Measurements from ENCODE around the gene IQCE. TPM values are rescaled to one million over a fixed set of nuclear protein-coding genes. Genes with fewer than 3 reads are reported as not detected.

IQCE gene
- total and polyA plus RNA-seq, 2 experiments from 2014 or later, result 11.8 to 13.3 TPM

GRCh38 chr7:2580636-2581035 lies 21.9 kb downstream of the IQCE start:
- TF ChIP-seq EZH2 (IDR thresholded peaks at IDR 0.05; ENCODE audit: borderline replicate concordance) (no peak), CTCF (IDR thresholded peaks at IDR 0.05; ENCODE audit: poor library complexity) (no peak), EZH2phosphoT487 (IDR thresholded peaks at IDR 0.05; ENCODE audit: low read depth, severe bottlenecking, unreplicated experiment) (no peak)
- Histone ChIP-seq H3K36me3 (replicated peaks; ENCODE audit: insufficient read depth, low read depth) (no peaks in the 10 kb centered on the region), H3K27ac (no peak overlapping the region), H3K9me2 (replicated peaks; ENCODE audit: insufficient read depth) (no peaks in the 10 kb centered on the region), H2AFZ (no peak overlapping the region), H3K4me2 (no peak overlapping the region), H3K4me1 (ENCODE audit: insufficient read depth) (no peaks in the 10 kb centered on the region), H3K79me2 (no peaks in the 10 kb centered on the region), H4K20me1 (ENCODE audit: insufficient read depth, poor library complexity, severe bottlenecking) (no peaks in the 10 kb centered on the region), H3K27me3 (no peaks in the 10 kb centered on the region), H3K4me3 (no peak overlapping the region), H3K9me3 (ENCODE audit: low read depth) (no peaks in the 10 kb centered on the region)
- no peak for DNase-seq (ENCODE audit: low spot score)
- 97% methylated on average over 11 of the region's 11 CpGs for WGBS (ENCODE audit: low lambda C conversion rate, missing lambda C conversion rate)

GRCh38 chr7:2582006-2582735 lies 23.4 kb downstream of the IQCE start:
- Histone ChIP-seq H4K20me1 (ENCODE audit: insufficient read depth, poor library complexity, severe bottlenecking) (no peaks in the 10 kb centered on the region), H2AFZ (no peak overlapping the region), H3K4me2 (no peak overlapping the region), H3K27me3 (no peaks in the 10 kb centered on the region), H3K27ac (no peak overlapping the region), H3K4me1 (ENCODE audit: insufficient read depth) (no peaks in the 10 kb centered on the region), H3K4me3 (no peak overlapping the region), H3K9me2 (replicated peaks; ENCODE audit: insufficient read depth) (no peaks in the 10 kb centered on the region), H3K79me2 (no peaks in the 10 kb centered on the region), H3K9me3 (ENCODE audit: low read depth) (no peaks in the 10 kb centered on the region), H3K36me3 (replicated peaks; ENCODE audit: insufficient read depth, low read depth) (no peaks in the 10 kb centered on the region)
- no peak for DNase-seq (ENCODE audit: low spot score)
- TF ChIP-seq EZH2phosphoT487 (IDR thresholded peaks at IDR 0.05; ENCODE audit: low read depth, severe bottlenecking, unreplicated experiment) (no peak), EZH2 (IDR thresholded peaks at IDR 0.05; ENCODE audit: borderline replicate concordance) (no peak), CTCF (IDR thresholded peaks at IDR 0.05; ENCODE audit: poor library complexity) (no peak)
- WGBS (ENCODE audit: low lambda C conversion rate, missing lambda C conversion rate), result 92% methylated on average over 24 of the region's 24 CpGs

- Histone ChIP-seq H3K79me2 (no peaks in the 10 kb centered on the region), H3K27ac (no peak overlapping the region), H3K9me2 (replicated peaks; ENCODE audit: insufficient read depth) (no peaks in the 10 kb centered on the region), H2AFZ (no peak overlapping the region), H3K4me2 (no peak overlapping the region), H3K36me3 (replicated peaks; ENCODE audit: insufficient read depth, low read depth) (no peaks in the 10 kb centered on the region), H3K9me3 (ENCODE audit: low read depth) (no peaks in the 10 kb centered on the region), H3K4me3 (no peak overlapping the region), H3K4me1 (ENCODE audit: insufficient read depth) (no peaks in the 10 kb centered on the region), H3K27me3 (no peaks in the 10 kb centered on the region), H4K20me1 (ENCODE audit: insufficient read depth, poor library complexity, severe bottlenecking) (no peaks in the 10 kb centered on the region)
- DNase-seq (ENCODE audit: low spot score), result no peak
- WGBS (ENCODE audit: low lambda C conversion rate, missing lambda C conversion rate), result 97% methylated on average over 18 of the region's 54 CpGs
- TF ChIP-seq EZH2phosphoT487 (IDR thresholded peaks at IDR 0.05; ENCODE audit: low read depth, severe bottlenecking, unreplicated experiment) (no peak), CTCF (IDR thresholded peaks at IDR 0.05; ENCODE audit: poor library complexity) (no peak)
These were observed 25.2 kb downstream of the IQCE start for GRCh38 chr7:2583798-2584580.
